Measurements from ENCODE around the gene VEGFD. TPM values are rescaled to one million over a fixed set of nuclear protein-coding genes. Genes with fewer than 3 reads are reported as not detected.

Gene VEGFD
- polyA plus RNA-seq, 3 donors: not detected

DNA sequence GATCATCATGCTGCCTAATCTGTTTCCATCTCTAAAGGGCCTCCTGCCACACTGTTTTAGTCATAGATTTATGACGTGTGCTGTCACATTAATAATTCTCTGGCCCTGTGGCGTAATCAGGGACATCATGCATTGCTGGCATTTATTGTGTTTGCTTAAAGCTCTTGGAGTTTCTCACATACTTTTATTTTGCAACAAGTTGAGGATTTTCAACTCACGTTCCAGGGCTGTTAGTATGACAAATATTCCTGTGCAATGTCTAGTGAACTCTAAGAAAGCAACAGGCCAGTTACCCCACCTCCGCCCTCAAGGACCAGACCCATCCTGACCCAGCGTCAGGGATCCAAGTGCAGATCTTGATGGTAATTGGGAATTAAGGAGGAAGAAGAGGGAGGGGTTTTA, 41.1 kb downstream of the VEGFD start:
- Histone ChIP-seq H3K27me3 (ENCODE audit: control insufficient read depth in 2 of 2, insufficient read depth in 2 of 2, low read length in 2 of 2) (peaks cover 3 to 45% of the 10 kb centered on the region in 2 donors), H3K27ac (ENCODE audit: low read depth in 1 of 2, low read length in 2 of 2) (no peak overlapping the region), H3K79me2 (ENCODE audit: insufficient read depth, low read length) (no peaks in the 10 kb centered on the region), H4K20me1 (ENCODE audit: insufficient read depth, low read length) (no peaks in the 10 kb centered on the region), H3K9me3 (replicated peaks in 1 of 2; ENCODE audit: control insufficient read depth in 1 of 2, insufficient read depth in 1 of 2, low read length in 2 of 2) (no peaks in the 10 kb centered on the region), H3K9ac (ENCODE audit: insufficient read depth, low read length, poor library complexity, severe bottlenecking) (no peak overlapping the region), H2AFZ (ENCODE audit: insufficient read depth, low read depth, low read length, poor library complexity, severe bottlenecking) (no peak overlapping the region), H3K36me3 (replicated peaks in 1 of 2; ENCODE audit: control insufficient read depth in 1 of 2, insufficient read depth in 2 of 2, low read length in 2 of 2) (no peaks in the 10 kb centered on the region), H3K4me2 (replicated peaks; ENCODE audit: extremely low read depth, low read length, poor library complexity, severe bottlenecking) (no peak overlapping the region), H3K4me1 (ENCODE audit: control insufficient read depth in 1 of 2, insufficient read depth in 2 of 2, low read length in 2 of 2) (no peaks in the 10 kb centered on the region), H3K4me3 (replicated peaks in 1 of 3; ENCODE audit: low read depth in 2 of 3, low read length in 3 of 3) (no peak overlapping the region)
- no peaks in the 10 kb centered on the region for H3K4me1 Mint-ChIP-seq
- H3K27me3 Mint-ChIP-seq (ENCODE audit: low read depth in 3 of 3): peaks cover 8 to 25% (median 17%) of the 10 kb centered on the region in 3 donors
- peak in 1 of 3 donors; percentile 12 for DNase-seq
- WGBS (ENCODE audit: insufficient coverage): no CpG with 5 or more reads among the region's 5 CpGs
- TF ChIP-seq, protein P1, sequence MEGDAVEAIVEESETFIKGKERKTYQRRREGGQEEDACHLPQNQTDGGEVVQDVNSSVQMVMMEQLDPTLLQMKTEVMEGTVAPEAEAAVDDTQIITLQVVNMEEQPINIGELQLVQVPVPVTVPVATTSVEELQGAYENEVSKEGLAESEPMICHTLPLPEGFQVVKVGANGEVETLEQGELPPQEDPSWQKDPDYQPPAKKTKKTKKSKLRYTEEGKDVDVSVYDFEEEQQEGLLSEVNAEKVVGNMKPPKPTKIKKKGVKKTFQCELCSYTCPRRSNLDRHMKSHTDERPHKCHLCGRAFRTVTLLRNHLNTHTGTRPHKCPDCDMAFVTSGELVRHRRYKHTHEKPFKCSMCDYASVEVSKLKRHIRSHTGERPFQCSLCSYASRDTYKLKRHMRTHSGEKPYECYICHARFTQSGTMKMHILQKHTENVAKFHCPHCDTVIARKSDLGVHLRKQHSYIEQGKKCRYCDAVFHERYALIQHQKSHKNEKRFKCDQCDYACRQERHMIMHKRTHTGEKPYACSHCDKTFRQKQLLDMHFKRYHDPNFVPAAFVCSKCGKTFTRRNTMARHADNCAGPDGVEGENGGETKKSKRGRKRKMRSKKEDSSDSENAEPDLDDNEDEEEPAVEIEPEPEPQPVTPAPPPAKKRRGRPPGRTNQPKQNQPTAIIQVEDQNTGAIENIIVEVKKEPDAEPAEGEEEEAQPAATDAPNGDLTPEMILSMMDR (IDR thresholded peaks at IDR 0.05): no peak
- H3K27ac Mint-ChIP-seq: no peak overlapping the region
- H3K9me3 Mint-ChIP-seq: peaks cover 0 to 2% (median 0%) of the 10 kb centered on the region in 7 donors
- H3K4me3 Mint-ChIP-seq: no peak overlapping the region
- no peaks in the 10 kb centered on the region for H3K36me3 Mint-ChIP-seq
- intact Hi-C loops (cut with micrococcal nuclease): loop anchor here in 1 of 2 donors (10.0 kb wide), 1 partner anchor 122 kb away; no protein-coding TSS in a partner anchor

GRCh38 chrX:15340867-15341266, 43.3 kb downstream of the VEGFD start:
- H2AFZ ChIP-seq (ENCODE audit: insufficient read depth, low read depth, low read length, poor library complexity, severe bottlenecking): no peak overlapping the region
- no peak overlapping the region for H3K4me3 ChIP-seq (replicated peaks in 1 of 3; ENCODE audit: low read depth in 2 of 3, low read length in 3 of 3)
- WGBS (ENCODE audit: insufficient coverage): no CpG with 5 or more reads among the region's 2 CpGs
- H3K9me3 ChIP-seq (replicated peaks in 1 of 2; ENCODE audit: control insufficient read depth in 1 of 2, insufficient read depth in 1 of 2, low read length in 2 of 2): no peaks in the 10 kb centered on the region
- intact Hi-C loops (cut with micrococcal nuclease): loop anchor here in 1 of 2 donors (10.0 kb wide), 1 partner anchor 124 kb away; no protein-coding TSS in a partner anchor
- no peak overlapping the region for H3K4me2 ChIP-seq (replicated peaks; ENCODE audit: extremely low read depth, low read length, poor library complexity, severe bottlenecking)
- no peak for DNase-seq
- no peak overlapping the region for H3K27ac ChIP-seq (ENCODE audit: low read depth in 1 of 2, low read length in 2 of 2)
- peaks cover 8 to 21% (median 15%) of the 10 kb centered on the region in 3 donors for H3K27me3 Mint-ChIP-seq (ENCODE audit: low read depth in 3 of 3)
- peaks cover 0 to 2% (median 0%) of the 10 kb centered on the region in 7 donors for H3K9me3 Mint-ChIP-seq
- H3K4me1 Mint-ChIP-seq: peaks cover 4% of the 10 kb centered on the region
- no peaks in the 10 kb centered on the region for H3K36me3 Mint-ChIP-seq
- peak overlapping the region in 1 of 7 donors; percentile 23 for H3K27ac Mint-ChIP-seq
- H3K9ac ChIP-seq (ENCODE audit: insufficient read depth, low read length, poor library complexity, severe bottlenecking): no peak overlapping the region
- H3K4me3 Mint-ChIP-seq: peak overlapping the region in 1 of 2 donors; percentile 33
- TF ChIP-seq, protein P1 (IDR thresholded peaks at IDR 0.05): no peak
- H3K27me3 ChIP-seq (ENCODE audit: control insufficient read depth in 2 of 2, insufficient read depth in 2 of 2, low read length in 2 of 2): peaks cover 3 to 48% of the 10 kb centered on the region in 2 donors
- H4K20me1 ChIP-seq (ENCODE audit: insufficient read depth, low read length): no peaks in the 10 kb centered on the region
- H3K4me1 ChIP-seq (ENCODE audit: control insufficient read depth in 1 of 2, insufficient read depth in 2 of 2, low read length in 2 of 2): peaks cover 0 to 5% of the 10 kb centered on the region in 2 donors
- H3K36me3 ChIP-seq (replicated peaks in 1 of 2; ENCODE audit: control insufficient read depth in 1 of 2, insufficient read depth in 2 of 2, low read length in 2 of 2): no peaks in the 10 kb centered on the region
- H3K79me2 ChIP-seq (ENCODE audit: insufficient read depth, low read length): no peaks in the 10 kb centered on the region
